Adipocyte (in vitro differentiated cells): ENCODE measurements around the gene KRTAP10-2.

Source experiments
- DNase-seq: peaks from one replicate; pipeline ENCODE4 v3.0.0-alpha.2; 2015; ENCODE audit warnings: low read depth
- H3K27me3 ChIP-seq: replicated peaks from 2 replicates; pipeline ENCODE4 v1.7.0; 2013; ENCODE audit warnings: mild to moderate bottlenecking, low read length, moderate library complexity; ENCODE audit not compliant: control insufficient read depth, insufficient read depth
- H3K36me3 ChIP-seq: 2 replicates; pipeline ENCODE4 v1.7.0; 2013; ENCODE audit warnings: low read length, mild to moderate bottlenecking, moderate library complexity; ENCODE audit not compliant: control insufficient read depth, insufficient read depth, severe bottlenecking
- H3K4me1 ChIP-seq: 2 replicates; pipeline ENCODE4 v1.7.0; 2013; ENCODE audit warnings: mild to moderate bottlenecking, low read length, moderate library complexity; ENCODE audit not compliant: control insufficient read depth, insufficient read depth
- H3K4me3 ChIP-seq: 2 replicates; pipeline ENCODE4 v1.7.0; 2013; ENCODE audit warnings: mild to moderate bottlenecking, low read length, moderate library complexity
- H3K9ac ChIP-seq: 2 replicates; pipeline ENCODE4 v1.7.0; 2013; ENCODE audit warnings: mild to moderate bottlenecking, low read length, moderate library complexity
- H3K9me3 ChIP-seq: 2 replicates; pipeline ENCODE4 v1.7.0; 2013; ENCODE audit warnings: mild to moderate bottlenecking, low read length, moderate library complexity; ENCODE audit not compliant: control insufficient read depth

KRTAP10-2 gene

DNA sequence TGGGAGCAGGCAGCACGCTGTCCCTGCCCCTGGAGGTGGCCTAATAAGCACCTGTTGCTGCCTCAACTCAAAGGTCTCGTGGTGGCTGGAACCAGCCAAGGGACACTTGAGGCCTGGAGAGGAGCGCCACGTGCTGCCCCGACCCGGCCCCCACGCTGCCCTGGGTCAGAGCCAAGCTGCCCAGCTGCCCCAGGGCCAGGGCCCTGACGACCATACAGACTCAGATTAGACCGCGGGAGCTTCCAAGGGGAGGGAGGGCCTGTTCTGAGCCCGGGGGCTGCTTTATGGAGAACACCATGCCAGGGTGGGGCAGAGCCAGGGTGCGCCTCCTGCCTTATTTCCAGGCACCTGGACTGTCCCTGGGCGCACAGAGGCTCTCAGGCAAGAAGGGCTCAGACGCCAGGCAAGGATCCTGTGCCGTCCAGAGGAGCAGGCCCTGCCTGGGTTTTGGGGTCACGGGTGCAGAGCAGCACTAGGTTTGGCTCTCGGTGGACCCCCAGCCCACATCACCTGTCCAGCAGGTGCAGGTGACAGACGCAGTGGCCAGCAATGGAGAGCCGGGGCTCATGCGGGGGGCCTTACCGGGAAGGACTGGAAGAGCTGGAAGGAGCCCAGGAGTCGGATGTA lies 29.9 kb downstream of the KRTAP10-2 start:
- Histone ChIP-seq H3K27me3 (peaks cover 12% of the 10 kb centered on the region), H3K36me3 (no peaks in the 10 kb centered on the region), H3K9ac (no peak overlapping the region), H3K4me3 (no peak overlapping the region), H3K4me1 (no peaks in the 10 kb centered on the region), H3K9me3 (no peaks in the 10 kb centered on the region)
- DNase-seq = no peak

DNA sequence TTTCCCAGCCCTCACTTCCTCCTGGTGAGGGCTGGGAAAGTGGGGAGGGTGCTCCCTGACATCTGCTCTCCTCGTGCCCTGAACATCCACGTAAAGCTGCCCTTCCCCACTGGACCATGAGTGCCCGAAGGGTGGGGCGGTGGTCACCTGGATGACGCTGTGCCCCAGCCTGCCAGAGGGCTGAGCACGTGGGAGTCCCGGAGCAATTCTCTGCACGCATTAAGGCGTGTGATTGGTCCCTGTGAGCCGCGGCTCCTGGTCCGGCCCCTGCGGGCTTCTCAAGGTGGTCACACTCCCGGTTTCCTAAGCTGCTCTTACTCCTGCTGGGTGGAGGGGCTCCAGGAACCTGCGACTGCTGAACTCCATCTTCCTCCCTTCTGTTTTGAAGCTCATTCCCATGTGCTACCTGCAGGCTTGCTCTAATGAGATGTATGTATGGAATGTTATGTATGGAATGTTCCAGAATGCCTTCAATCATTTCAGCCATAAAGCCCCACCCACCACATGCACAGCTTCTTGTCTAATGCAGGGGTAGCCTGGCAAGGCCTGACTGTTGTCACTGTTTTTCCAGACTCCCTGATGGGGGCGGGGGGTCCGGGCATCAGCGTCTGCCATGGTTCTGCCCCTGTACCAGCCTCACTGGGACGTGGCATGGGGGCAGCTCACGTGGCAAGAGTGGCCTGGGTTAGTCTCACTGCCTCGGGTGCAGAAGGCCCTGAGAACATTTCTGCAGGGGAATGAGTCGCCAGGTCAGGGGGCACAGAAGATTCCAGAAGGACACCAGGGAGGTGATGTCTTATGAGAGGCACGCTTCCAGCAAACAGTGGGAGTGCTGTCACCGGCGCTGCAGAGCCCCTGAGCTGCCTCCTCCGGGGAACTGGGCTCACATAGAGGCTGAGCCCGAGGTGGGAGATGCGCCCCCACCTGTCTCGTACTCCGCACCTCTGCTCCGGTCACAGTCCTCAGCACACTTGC lies 30.7 kb downstream of the KRTAP10-2 start:
- H3K4me1 ChIP-seq = no peaks in the 10 kb centered on the region
- no peak overlapping the region for H3K4me3 ChIP-seq
- peaks cover 12% of the 10 kb centered on the region for H3K27me3 ChIP-seq
- H3K36me3 ChIP-seq = no peaks in the 10 kb centered on the region
- no peak for DNase-seq
- H3K9ac ChIP-seq = no peak overlapping the region
- H3K9me3 ChIP-seq = no peaks in the 10 kb centered on the region

DNA sequence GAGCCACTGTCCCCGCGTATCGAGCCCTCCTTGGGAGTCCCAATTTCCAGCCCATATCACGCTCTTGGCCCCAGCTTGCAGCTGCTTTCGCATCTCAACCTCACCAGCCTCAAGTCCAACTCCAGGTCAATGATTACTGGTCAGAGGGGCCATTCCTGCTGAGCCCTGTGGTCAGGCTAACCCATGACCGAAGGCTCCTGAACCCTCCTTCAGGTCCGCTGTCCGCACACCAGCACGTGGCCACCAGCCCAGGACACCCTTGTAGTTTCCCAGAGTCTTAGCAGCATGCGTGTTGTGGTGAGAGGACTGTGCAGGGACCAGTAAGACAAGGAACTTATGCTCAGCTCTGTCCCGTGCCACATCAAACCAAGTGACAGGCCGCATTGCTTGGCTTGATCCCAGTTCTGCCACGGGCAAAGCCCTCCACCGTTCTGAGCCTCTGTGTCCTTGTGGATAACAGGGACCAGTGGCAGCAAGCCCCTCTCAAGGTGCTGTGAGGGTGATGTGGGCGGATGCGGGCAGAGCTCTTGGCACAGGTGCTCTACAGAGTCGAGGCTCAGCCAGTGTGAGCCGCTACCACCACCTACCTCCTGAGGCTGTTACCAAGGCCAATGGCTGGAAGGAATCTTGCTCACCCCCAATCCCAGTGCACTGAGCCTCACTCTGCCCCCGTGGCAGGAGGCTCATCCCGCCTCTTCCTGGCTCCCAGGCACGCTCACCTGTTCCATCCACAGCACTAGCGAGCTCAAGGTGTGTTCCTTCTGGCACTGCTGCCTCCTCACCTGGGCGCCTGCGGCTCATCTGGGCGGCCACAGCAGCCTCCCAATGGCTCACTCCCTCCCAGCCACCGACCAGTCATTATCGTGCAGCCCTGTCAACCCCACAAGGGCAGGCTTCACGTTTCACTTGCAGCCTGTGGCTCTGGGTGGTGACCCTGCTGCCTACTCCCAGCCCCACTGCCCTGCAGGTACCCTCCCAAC lies 31.7 kb downstream of the KRTAP10-2 start:
- no peaks in the 10 kb centered on the region for H3K4me1 ChIP-seq
- peaks cover 12% of the 10 kb centered on the region for H3K27me3 ChIP-seq
- H3K9me3 ChIP-seq = no peaks in the 10 kb centered on the region
- no peak overlapping the region for H3K4me3 ChIP-seq
- DNase-seq = no peak
- H3K9ac ChIP-seq = no peak overlapping the region
- no peaks in the 10 kb centered on the region for H3K36me3 ChIP-seq

DNA sequence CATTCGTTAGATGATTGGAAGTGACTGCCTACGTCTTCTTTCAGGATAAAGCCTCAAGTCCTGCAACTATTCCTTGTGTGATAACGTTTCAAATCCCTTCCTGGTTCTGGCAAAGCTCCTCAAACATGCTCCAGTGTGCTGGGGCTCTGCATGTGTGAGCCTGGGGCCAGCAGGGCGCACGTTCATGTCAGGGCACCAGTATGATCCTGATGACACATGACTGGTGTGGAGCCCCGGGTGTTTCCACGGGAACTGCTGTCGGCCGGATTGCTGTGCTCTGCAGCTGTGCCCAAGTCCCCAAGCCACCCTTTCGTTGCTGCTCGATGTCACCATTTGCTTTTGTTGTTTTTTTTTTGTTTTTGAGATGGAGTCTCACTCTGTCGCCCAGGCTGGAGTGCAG lies 32.6 kb downstream of the KRTAP10-2 start:
- no peak for DNase-seq
- H3K9ac ChIP-seq = no peak overlapping the region
- no peak overlapping the region for H3K4me3 ChIP-seq
- H3K36me3 ChIP-seq = no peaks in the 10 kb centered on the region
- H3K9me3 ChIP-seq = no peaks in the 10 kb centered on the region
- H3K4me1 ChIP-seq = no peaks in the 10 kb centered on the region
- H3K27me3 ChIP-seq = peaks cover 18% of the 10 kb centered on the region

DNA sequence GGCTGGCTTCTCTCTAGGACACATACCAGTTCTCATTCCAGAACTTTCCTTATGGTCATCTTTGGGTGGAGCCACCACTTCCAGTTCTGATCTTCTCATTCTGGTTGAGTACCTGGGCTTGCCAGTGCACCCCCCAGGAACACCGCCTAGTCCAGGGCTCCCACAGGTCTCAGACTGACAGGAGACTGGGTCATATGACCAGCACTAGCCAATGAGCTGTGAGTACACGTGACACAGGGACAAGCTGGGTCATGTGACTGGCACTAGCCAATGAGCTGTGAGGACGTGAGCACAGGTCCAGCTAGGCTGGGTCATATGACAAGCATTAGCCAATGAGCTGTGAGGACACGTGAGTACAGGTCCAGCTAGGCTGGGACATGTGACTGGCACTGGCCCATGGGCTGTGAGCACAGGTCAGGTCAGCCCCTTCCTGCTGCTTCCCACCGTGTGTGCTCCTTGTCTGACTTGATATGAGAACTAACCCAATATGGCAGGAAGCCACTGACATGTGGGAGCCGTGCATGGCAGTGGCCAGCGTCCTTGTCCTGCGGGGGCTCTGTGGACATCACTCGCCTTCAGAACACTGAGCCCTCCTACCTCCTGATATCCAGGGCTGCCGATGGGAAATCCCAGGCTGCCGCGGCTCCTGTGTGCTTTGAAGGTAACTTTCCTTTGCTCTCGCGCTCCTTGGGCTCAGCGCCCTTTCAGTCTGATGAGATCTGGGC lies 34.0 kb downstream of the KRTAP10-2 start:
- no peaks in the 10 kb centered on the region for H3K36me3 ChIP-seq

DNA sequence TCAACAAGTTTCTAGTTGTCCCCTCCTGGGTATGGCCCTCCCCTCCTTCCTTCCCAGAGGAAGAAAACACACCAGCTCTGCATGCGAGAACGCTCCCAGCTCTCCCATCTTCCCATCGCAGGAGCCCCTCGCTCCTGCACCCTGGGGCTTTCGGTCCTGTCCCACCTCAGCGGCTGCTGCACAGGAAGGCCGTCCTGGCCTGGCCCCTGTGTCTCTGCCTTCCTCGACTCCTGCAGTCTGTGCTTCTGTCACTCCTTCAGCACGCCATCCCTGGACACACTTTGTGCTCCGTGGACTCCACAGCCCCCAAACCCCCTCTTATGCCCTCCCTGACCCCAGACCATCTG lies 34.5 kb downstream of the KRTAP10-2 start:
- Histone ChIP-seq H3K9me3 (no peaks in the 10 kb centered on the region), H3K9ac (no peak overlapping the region), H3K36me3 (no peaks in the 10 kb centered on the region), H3K27me3 (peaks cover 18% of the 10 kb centered on the region), H3K4me1 (no peaks in the 10 kb centered on the region), H3K4me3 (no peak overlapping the region)
- DNase-seq = no peak

More for the DNA sequence above, 34.0 kb downstream of the KRTAP10-2 start:
- no peak for DNase-seq
- Histone ChIP-seq H3K9ac (no peak overlapping the region), H3K4me1 (no peaks in the 10 kb centered on the region), H3K4me3 (no peak overlapping the region), H3K27me3 (peaks cover 18% of the 10 kb centered on the region), H3K9me3 (no peaks in the 10 kb centered on the region)

DNA sequence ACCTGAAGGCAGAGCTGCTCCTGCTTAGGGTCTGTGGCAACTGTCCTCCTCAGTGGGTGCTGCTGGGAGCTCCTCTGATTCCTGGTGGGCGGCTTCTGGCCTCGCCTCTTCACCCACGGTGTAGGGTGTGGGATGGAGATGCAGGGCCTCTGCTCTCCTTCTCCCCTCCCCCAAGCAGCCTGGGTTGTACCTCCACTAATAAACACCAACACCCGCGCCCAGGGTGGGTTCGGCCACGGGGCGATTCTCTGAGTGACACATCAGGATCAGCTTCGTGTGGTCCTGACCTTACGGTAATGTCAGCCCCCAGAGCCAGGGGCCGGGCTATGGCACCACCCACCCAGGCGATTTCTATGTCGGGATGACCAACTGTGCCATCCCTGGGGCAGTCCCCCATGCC lies 35.0 kb downstream of the KRTAP10-2 start:
- Histone ChIP-seq H3K4me1 (no peaks in the 10 kb centered on the region), H3K9ac (no peak overlapping the region), H3K27me3 (peaks cover 18% of the 10 kb centered on the region), H3K36me3 (no peaks in the 10 kb centered on the region), H3K4me3 (no peak overlapping the region), H3K9me3 (no peaks in the 10 kb centered on the region)
- DNase-seq = no peak

DNA sequence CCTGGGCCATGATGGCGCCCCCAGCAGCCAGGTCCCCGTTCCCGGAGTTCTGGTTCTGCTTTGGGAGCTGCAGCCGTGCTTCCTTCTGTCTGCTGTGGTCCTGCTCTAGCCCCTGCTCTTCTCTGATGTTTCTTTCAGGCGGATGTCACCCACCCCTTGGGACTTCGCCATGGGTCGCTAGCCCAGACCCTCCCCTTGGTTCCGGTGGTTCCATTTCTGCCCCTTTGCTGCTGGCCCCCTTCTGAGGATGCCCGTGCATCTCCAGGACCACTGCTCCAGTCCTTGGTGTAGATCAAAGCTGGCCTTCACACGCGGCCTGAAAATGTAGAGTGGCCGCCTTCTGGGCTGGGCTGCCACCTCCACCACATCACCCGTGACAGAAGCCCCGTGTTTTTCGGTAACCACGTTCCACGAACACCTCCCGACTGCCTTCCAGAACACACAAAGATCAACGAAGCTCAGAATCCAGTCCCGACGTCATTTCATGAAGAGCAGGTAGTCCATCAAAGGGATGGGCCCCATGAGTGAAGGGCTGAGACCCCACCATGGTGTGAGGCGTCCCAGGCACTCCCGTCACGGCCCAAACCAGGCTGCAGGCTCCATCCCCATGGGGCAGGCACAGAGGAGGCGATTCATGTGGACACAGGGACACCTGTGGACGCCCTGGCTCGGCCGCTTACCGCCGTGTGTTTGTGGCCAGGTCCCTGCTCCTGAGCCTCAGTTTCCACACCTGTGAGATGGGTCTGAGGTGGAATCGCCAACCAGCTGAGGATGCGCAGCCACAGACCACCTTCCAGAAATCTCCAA lies 35.7 kb downstream of the KRTAP10-2 start:
- Histone ChIP-seq H3K36me3 (no peaks in the 10 kb centered on the region), H3K4me1 (no peaks in the 10 kb centered on the region), H3K9ac (no peak overlapping the region), H3K4me3 (no peak overlapping the region), H3K9me3 (no peaks in the 10 kb centered on the region), H3K27me3 (peaks cover 20% of the 10 kb centered on the region)
- no peak for DNase-seq

DNA sequence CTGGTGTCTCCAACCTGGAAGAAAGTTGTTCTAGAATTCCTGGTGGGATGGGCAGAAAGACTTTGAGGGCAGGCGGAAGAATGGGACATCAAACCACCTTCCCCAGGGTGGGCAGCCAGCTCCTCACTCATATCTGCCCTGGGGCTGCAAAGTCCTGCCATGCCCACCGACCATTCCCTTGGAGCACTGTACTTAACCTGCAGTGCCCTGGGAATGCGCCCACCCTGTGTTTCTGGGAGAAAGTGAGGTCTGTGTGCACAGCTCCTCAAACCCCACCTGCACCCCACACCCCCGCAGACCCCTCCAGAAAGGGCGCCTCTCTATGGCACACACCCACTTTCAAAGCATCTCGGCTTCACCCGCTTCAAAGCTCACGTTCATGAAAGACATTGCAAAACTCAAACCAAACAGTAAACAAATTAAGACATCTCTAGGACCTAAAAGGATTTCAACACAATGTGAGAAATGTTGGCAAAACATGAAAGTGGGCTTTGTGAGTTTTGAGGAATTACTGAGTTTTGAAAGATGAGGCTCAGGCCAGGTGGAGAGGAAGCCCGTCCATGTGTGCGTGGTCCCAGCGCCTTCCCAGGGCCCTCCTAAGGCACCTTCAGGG lies 36.5 kb downstream of the KRTAP10-2 start:
- no peaks in the 10 kb centered on the region for H3K36me3 ChIP-seq
- H3K9ac ChIP-seq = no peak overlapping the region
- DNase-seq = no peak
- peaks cover 20% of the 10 kb centered on the region for H3K27me3 ChIP-seq
- no peaks in the 10 kb centered on the region for H3K9me3 ChIP-seq
- no peak overlapping the region for H3K4me3 ChIP-seq
- H3K4me1 ChIP-seq = no peaks in the 10 kb centered on the region

DNA sequence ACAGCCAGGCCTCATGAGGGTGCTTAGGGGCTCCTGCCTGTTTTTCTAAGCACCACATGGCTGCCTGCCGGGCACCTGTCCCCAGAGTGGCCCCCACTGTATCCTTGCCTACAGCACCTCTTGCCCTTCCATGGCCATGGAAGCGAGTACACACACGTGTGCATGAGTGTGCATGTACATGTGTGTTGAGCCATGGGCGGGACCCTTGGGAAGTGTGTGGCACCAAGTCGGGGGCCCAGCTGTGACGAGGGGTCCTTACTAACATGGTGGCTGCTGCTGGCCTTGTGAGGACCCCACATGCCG lies 37.1 kb downstream of the KRTAP10-2 start:
- Histone ChIP-seq H3K9ac (no peak overlapping the region), H3K36me3 (no peaks in the 10 kb centered on the region), H3K4me1 (no peaks in the 10 kb centered on the region), H3K4me3 (no peak overlapping the region), H3K27me3 (peaks cover 17% of the 10 kb centered on the region), H3K9me3 (no peaks in the 10 kb centered on the region)
- no peak for DNase-seq
